ENCODE data around the gene SEZ6. TPM values are rescaled to one million over a fixed set of nuclear protein-coding genes. Genes with fewer than 3 reads are reported as not detected.

SEZ6 gene, protein sequence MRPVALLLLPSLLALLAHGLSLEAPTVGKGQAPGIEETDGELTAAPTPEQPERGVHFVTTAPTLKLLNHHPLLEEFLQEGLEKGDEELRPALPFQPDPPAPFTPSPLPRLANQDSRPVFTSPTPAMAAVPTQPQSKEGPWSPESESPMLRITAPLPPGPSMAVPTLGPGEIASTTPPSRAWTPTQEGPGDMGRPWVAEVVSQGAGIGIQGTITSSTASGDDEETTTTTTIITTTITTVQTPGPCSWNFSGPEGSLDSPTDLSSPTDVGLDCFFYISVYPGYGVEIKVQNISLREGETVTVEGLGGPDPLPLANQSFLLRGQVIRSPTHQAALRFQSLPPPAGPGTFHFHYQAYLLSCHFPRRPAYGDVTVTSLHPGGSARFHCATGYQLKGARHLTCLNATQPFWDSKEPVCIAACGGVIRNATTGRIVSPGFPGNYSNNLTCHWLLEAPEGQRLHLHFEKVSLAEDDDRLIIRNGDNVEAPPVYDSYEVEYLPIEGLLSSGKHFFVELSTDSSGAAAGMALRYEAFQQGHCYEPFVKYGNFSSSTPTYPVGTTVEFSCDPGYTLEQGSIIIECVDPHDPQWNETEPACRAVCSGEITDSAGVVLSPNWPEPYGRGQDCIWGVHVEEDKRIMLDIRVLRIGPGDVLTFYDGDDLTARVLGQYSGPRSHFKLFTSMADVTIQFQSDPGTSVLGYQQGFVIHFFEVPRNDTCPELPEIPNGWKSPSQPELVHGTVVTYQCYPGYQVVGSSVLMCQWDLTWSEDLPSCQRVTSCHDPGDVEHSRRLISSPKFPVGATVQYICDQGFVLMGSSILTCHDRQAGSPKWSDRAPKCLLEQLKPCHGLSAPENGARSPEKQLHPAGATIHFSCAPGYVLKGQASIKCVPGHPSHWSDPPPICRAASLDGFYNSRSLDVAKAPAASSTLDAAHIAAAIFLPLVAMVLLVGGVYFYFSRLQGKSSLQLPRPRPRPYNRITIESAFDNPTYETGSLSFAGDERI
- not detected in 2 replicates for total RNA-seq

DNA sequence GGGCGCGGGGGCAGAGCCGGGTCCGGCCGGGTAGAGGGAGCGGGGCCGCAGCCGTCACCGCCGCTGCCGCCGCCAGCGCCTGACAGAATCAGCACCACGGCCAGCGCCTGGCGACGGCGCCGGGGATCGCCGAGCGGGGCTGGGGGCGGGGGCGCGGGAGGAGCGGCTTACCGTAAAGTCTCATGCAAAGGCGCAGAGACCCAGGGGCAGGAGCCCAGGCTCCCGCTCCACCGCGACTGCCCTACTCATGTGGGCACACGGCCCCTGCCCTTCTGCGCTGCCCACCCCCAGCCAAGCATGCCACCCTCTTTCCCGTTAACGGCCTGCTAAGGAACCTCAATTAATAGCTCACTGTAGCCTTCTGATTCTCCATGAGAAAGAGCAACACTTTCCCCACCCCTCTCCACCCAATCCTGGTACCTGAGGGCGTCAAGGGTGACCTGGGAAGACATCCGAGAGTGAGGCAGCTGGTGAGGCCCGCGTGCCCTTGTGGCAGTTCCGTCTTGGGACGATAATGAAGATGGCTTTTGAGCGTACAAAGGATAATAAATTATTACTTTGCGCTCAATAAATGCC is at the start of gene SEZ6:
SEZ6 (minus strand) TSS at position 98 of the 576 bp plus-strand sequence. CDS start 164 bp downstream, outside the sequence.

DNA sequence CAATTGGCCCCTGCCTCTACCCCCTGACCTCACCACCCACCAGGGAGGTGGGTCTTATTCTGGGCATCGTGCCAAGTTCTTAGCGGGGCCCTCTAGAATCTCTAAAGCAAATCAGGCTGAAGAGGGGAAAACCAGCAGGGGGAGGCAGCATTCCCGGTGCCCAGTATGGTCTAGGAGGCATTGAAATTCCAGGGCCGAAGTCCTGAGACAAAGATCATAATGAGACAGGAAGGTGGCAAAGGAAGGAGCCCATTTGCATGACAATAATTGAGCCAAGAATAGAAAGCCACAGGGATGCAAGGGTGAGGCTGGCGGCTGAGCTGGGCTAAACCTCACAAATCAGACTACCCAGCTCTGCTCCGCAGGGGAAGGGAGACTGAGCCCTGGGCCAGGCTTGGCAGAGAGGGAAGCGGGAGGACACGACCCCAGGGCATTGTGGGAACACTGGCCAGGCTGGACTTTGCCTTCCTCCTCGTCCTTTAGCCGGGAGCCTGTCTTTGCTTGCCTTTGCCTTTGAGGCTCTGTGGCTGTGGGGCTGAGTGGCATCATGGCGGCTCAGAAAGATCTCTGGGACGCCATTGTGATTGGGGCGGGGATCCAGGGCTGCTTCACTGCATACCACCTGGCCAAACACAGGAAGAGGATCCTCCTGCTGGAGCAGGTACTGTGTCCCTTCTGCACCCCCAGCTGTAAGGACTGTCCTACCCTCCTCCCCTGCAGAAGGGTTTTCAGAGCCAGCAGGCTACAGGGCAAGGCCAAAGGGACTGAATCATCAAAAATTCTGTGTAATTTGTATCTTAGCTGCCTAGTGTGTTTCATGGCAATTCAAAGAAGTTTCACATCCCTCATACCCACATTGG is 37.1 kb upstream of the SEZ6 start, which contains the start of gene PIPOX:
PIPOX (plus strand) TSS at position 463 of the 860 bp plus-strand sequence; CDS start at position 548, 85 bp downstream.

DNA sequence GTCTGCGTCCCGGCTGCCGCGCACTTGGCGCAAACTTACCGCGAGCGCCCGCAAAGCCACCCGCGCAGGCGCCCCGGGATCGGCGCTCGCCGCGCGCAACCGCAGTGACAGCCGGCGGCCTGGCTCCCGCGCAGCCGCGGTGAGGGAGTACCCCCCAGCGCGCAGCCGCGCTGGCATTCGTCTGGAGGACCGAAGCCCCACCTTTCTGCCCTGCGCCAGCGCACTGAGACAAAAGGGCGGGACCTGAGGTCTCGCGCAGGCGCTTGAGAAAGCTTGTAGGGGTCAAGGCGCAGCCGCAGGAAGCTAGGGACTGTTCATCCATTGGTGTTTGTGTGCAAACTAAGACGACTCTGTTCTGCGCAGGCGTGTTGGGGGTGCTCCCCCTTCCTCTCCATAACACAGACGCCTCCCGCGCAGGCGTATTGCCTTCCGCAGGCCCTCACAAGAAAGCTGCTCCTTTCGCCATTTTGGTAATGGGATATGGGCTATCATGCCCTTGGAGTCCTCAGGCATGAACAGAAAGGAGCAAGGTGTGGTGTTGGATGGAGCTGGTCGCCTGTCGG is 54.3 kb downstream of the SEZ6 start, which contains the start of gene PHF12:
PHF12 (minus strand) TSS at position 91 of the 563 bp plus-strand sequence. CDS start 558 bp downstream, outside the sequence.

Other genes with a start within 250 kb of the SEZ6 start
- 4.7 and 16.0 TPM in 2 replicates for gene FAM222B, start 163.2 kb downstream of the SEZ6 start, total RNA-seq
- gene ERAL1, start 151.0 kb downstream of the SEZ6 start, total RNA-seq, result 43.1 and 44.8 TPM in 2 replicates
- gene FLOT2, start 108.3 kb downstream of the SEZ6 start, total RNA-seq, result 69.7 and 76.8 TPM in 2 replicates
- gene DHRS13, start 103.0 kb downstream of the SEZ6 start, total RNA-seq, result 7.4 and 9.2 TPM in 2 replicates
- 18.2 and 18.8 TPM in 2 replicates for gene PHF12, start 54.5 kb downstream of the SEZ6 start, total RNA-seq
- gene PIPOX, start 37.1 kb upstream of the SEZ6 start, total RNA-seq, result not detected in 2 replicates
- gene MYO18A, start 174.4 kb upstream of the SEZ6 start, total RNA-seq, result 18.6 and 21.1 TPM in 2 replicates
- gene CRYBA1, start 240.8 kb upstream of the SEZ6 start, total RNA-seq, result not detected in 2 replicates